Karpas-422 (cell line): ENCODE results near the gene ZNF804B. TPM values are rescaled to one million over a fixed set of nuclear protein-coding genes. Genes with fewer than 3 reads are reported as not detected.
"Not testable (repeated sequence)": the region's sequence is repeated elsewhere in the genome, so short reads cannot be mapped to it uniquely, and the experiment has no call there.

Experiments
- DNase-seq: peaks from one replicate; pipeline ENCODE4 v3.0.0-alpha.2; 2015
- H2AFZ ChIP-seq: fragments of 200-600 bp; sonication (generic); 2 replicates; pipeline ENCODE4 v1.6.1; 2014; ENCODE audit warnings: antibody characterized with exemption, low read length, mixed read lengths
- H3K27ac ChIP-seq: fragments of 200-600 bp; sonication (generic); 2 replicates; pipeline ENCODE4 v1.5.1; 2014; ENCODE audit warnings: mild to moderate bottlenecking, low read length, moderate library complexity
- H3K27me3 ChIP-seq: fragments of 200-600 bp; sonication (generic); 2 replicates; pipeline ENCODE4 v1.6.1; 2014; ENCODE audit warnings: low read length, mixed read lengths
- H3K36me3 ChIP-seq: fragments of 200-600 bp; sonication (generic); 2 replicates; pipeline ENCODE4 v1.6.1; 2014; ENCODE audit warnings: low read length, mixed read lengths; ENCODE audit not compliant: insufficient read depth
- H3K4me1 ChIP-seq: fragments of 200-600 bp; sonication (generic); 2 replicates; pipeline ENCODE4 v1.6.1; 2014; ENCODE audit warnings: mild to moderate bottlenecking, low read length, mixed read lengths
- H3K4me2 ChIP-seq: fragments of 200-600 bp; sonication (generic); 2 replicates; pipeline ENCODE4 v1.6.1; 2014; ENCODE audit warnings: low read length, low read depth, mild to moderate bottlenecking; ENCODE audit not compliant: poor library complexity, severe bottlenecking
- H3K4me3 ChIP-seq: fragments of 200-600 bp; sonication (generic); 2 replicates; pipeline ENCODE4 v1.5.1; 2014; ENCODE audit warnings: mild to moderate bottlenecking, antibody characterized with exemption, low read length, mixed read lengths
- H3K79me2 ChIP-seq: fragments of 200-600 bp; sonication (generic); 2 replicates; pipeline ENCODE4 v1.6.1; 2014; ENCODE audit warnings: mild to moderate bottlenecking, low read length, mixed read lengths
- H3K9ac ChIP-seq: fragments of 200-600 bp; sonication (generic); 2 replicates; pipeline ENCODE4 v1.6.0; 2014; ENCODE audit warnings: low read length
- H3K9me2 ChIP-seq: fragments of 200-600 bp; sonication (generic), shearing (Covaris generic); replicated peaks from 2 replicates; pipeline ENCODE4 v1.6.0; 2014; ENCODE audit warnings: mild to moderate bottlenecking, low read length, moderate library complexity; ENCODE audit not compliant: insufficient read depth
- H3K9me3 ChIP-seq: fragments of 300-700, 200-600 bp; sonication (generic); 2 replicates; pipeline ENCODE4 v1.6.1; 2014; ENCODE audit warnings: low read length, mixed read lengths
- H4K20me1 ChIP-seq: fragments of 200-600 bp; sonication (generic); 2 replicates; pipeline ENCODE4 v1.6.1; 2014; ENCODE audit warnings: mild to moderate bottlenecking, antibody characterized with exemption, low read length, low read depth; ENCODE audit not compliant: insufficient read depth
- total RNA-seq: library from RNA; depleted of rRNA; stranded (reverse); fragments of >200 nt; shearing (Covaris generic); gene quantifications from 2 replicates; pipeline ENCODE4 v1.2.3, GENCODE V29; 2014; ENCODE audit warnings: low replicate concordance

The ZNF804B gene
- total RNA-seq, 1 experiment from 2014 or later, result not detected

DNA sequence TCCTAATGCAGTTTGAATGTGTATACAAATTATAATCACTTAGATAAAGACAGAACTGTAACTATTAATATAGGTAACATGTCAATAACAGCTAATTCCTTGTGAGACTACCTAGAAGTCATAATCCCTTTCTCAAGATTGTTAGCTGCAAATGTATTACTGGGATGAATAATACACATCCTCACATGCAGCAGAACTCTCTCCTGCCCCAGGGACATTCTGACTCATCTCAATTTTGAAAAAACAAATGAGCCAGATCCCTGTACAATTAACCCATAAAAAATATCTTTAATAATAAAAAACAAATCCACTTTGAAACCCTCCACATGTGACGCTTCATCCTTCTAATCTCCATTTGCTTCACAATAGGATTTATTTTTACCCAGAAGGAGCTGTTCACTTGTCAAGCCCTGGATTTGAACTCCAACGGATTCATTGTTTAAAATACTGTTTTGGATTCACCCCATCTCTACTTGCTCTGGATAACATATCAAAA lies 464.4 kb downstream of the ZNF804B start:
- Histone ChIP-seq H3K9ac (no peak overlapping the region), H3K9me3 (peaks cover 19% of the 10 kb centered on the region; the same call in 1 of the 2 replicates), H3K9me2 (no peaks in the 10 kb centered on the region), H3K27ac (no peak overlapping the region), H3K4me3 (no peak overlapping the region), H3K4me1 (no peaks in the 10 kb centered on the region), H3K4me2 (no peak overlapping the region), H2AFZ (no peak overlapping the region), H3K27me3 (no peaks in the 10 kb centered on the region), H3K79me2 (no peaks in the 10 kb centered on the region), H3K36me3 (no peaks in the 10 kb centered on the region), H4K20me1 (no peaks in the 10 kb centered on the region)
- DNase-seq, result no peak

DNA sequence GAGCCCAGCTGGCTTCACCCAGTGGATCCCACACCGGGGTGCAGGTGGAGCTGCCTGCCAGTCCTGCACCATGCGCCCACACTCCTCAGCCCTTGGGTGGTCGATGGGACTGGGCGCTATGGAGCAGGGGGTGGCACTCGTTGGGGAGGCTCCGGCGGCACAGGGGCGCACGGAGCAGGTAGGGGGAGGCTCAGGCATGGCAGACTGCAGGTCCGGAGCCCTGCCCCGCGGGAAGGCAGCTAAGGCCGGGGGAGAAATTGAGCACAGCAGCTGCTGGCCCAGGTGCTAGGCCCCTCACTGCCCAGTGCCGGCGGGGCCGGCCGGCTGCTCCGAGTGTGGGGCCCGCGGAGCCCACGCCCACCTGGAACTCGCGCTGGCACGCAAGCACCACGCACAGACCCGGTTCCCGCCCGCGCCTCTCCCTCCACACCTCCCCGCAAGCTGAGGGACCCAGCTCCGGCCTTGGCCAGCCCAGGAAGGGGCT lies 469.2 kb downstream of the ZNF804B start:
- not testable (repeated sequence) for H3K4me2 ChIP-seq, H3K79me2 ChIP-seq, H4K20me1 ChIP-seq, H3K27ac ChIP-seq, H2AFZ ChIP-seq, H3K27me3 ChIP-seq, H3K36me3 ChIP-seq, H3K9ac ChIP-seq, DNase-seq, H3K9me2 ChIP-seq, H3K4me3 ChIP-seq, H3K4me1 ChIP-seq, H3K9me3 ChIP-seq

DNA sequence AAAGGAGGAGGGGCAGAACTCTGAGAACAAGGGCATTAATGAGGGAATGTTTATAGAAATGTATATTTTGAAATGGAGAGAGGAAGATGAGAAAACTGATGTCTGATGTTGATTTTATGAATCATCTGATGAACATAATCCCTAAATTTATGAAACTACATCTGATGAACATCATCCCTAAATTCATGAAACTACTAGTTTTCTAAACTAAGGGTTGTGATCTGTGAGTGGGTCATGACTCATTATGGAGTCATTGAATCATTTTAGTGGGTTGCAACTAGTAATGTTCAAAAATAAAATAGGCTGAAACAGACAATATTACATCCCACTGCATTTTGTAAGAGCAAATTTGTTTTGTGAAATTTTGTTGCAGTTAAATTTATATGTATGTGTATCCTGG lies 478.7 kb downstream of the ZNF804B start:
- H4K20me1 ChIP-seq, result no peaks in the 10 kb centered on the region
- H2AFZ ChIP-seq, result no peak overlapping the region
- H3K4me2 ChIP-seq, result no peak overlapping the region
- no peaks in the 10 kb centered on the region for H3K36me3 ChIP-seq
- H3K4me3 ChIP-seq, result no peak overlapping the region
- no peaks in the 10 kb centered on the region for H3K9me2 ChIP-seq
- peaks cover 38% of the 10 kb centered on the region for H3K9me3 ChIP-seq
- H3K4me1 ChIP-seq, result no peaks in the 10 kb centered on the region
- H3K79me2 ChIP-seq, result no peaks in the 10 kb centered on the region
- no peak for DNase-seq
- H3K27me3 ChIP-seq, result no peaks in the 10 kb centered on the region
- H3K9ac ChIP-seq, result no peak overlapping the region
- no peak overlapping the region for H3K27ac ChIP-seq

DNA sequence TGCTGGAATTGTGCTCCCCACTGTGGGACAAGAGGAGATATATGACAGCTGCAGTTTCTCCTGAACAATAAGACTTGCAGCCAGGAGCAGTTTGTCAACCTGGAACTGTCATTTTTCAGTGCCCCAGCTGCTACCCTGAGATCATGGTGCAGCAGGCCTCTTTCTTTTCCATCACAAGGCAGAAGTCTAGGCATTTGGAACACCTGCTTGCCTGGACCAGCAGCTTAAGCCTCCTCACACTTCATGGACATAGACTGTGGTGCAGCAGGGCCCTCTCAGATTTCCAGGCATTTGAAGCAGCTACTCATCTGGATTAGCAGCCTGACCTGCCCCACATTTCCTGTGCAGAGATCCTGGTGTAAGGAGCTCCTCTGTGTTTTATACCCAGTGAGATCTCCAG lies 486.7 kb downstream of the ZNF804B start:
- H3K27me3 ChIP-seq, result no peaks in the 10 kb centered on the region

DNA sequence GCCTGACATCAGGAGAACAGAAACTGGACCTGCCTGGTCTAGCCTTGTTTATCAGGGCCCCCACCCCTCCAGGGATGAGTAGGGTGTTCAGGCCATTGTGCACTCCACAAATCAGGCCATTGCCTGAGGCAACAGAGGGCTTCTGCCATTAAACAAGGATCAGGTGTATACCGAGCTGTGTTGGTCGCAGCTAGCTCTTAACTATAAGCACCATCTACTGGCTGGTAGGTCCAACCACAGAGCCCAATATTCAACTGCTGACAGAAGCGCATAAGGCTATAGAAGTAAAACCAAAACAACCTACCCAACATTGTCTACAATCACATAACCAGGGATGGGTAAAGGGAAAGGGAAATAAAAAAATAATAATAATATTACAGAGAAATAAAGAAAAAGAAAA lies 487.7 kb downstream of the ZNF804B start:
- H4K20me1 ChIP-seq, result no peaks in the 10 kb centered on the region
- H3K36me3 ChIP-seq, result no peaks in the 10 kb centered on the region
- H3K4me2 ChIP-seq, result no peak overlapping the region
- no peak overlapping the region for H3K27ac ChIP-seq
- H3K9me2 ChIP-seq, result no peaks in the 10 kb centered on the region
- no peak overlapping the region for H3K4me3 ChIP-seq
- H3K9ac ChIP-seq, result no peak overlapping the region
- peaks cover 23% of the 10 kb centered on the region for H3K9me3 ChIP-seq
- no peak overlapping the region for H2AFZ ChIP-seq
- DNase-seq, result no peak
- no peaks in the 10 kb centered on the region for H3K4me1 ChIP-seq
- H3K79me2 ChIP-seq, result no peaks in the 10 kb centered on the region
- H3K27me3 ChIP-seq, result no peaks in the 10 kb centered on the region

More for the DNA sequence above, 486.7 kb downstream of the ZNF804B start:
- Histone ChIP-seq H3K9me2 (no peaks in the 10 kb centered on the region), H3K4me1 (no peaks in the 10 kb centered on the region), H3K27ac (no peak overlapping the region), H4K20me1 (no peaks in the 10 kb centered on the region), H3K36me3 (no peaks in the 10 kb centered on the region), H3K9me3 (peaks cover 26% of the 10 kb centered on the region), H3K79me2 (no peaks in the 10 kb centered on the region), H3K9ac (no peak overlapping the region), H3K4me3 (no peak overlapping the region), H3K4me2 (no peak overlapping the region), H2AFZ (no peak overlapping the region)
- no peak for DNase-seq

DNA sequence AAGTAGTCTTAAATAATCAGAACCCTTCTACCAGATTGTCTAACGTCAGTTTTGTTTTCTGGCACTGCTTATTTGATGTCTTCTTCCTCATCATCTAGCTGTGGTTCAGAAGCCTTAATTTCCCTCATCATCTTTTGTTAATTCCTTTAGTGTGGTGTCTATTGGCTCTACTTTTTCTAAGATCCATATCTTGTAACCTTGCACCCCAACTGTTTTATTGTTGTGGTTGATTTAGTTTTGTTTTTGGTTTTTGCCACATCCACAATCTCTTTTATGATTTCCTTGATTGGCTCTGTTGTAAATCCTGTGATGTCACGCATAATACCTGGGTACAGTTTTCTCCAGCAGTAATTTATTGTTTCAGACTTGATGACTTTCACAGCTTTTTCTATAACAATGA lies 499.6 kb downstream of the ZNF804B start:
- H3K9me3 ChIP-seq, result peaks cover 14% of the 10 kb centered on the region
- H4K20me1 ChIP-seq, result no peaks in the 10 kb centered on the region
- DNase-seq, result no peak
- H3K9me2 ChIP-seq, result no peaks in the 10 kb centered on the region
- H3K27me3 ChIP-seq, result no peaks in the 10 kb centered on the region
- H3K36me3 ChIP-seq, result no peaks in the 10 kb centered on the region
- H3K79me2 ChIP-seq, result no peaks in the 10 kb centered on the region
- H3K4me1 ChIP-seq, result no peaks in the 10 kb centered on the region
- no peak overlapping the region for H3K4me2 ChIP-seq
- H3K4me3 ChIP-seq, result no peak overlapping the region
- no peak overlapping the region for H3K9ac ChIP-seq
- H3K27ac ChIP-seq, result no peak overlapping the region
- no peak overlapping the region for H2AFZ ChIP-seq

GRCh38 chr7:89264126-89264525 lies 504.6 kb downstream of the ZNF804B start:
- no peaks in the 10 kb centered on the region for H3K4me1 ChIP-seq
- H3K9me2 ChIP-seq, result no peaks in the 10 kb centered on the region
- no peak for DNase-seq
- H3K36me3 ChIP-seq, result no peaks in the 10 kb centered on the region
- H3K9me3 ChIP-seq, result peaks cover 15% of the 10 kb centered on the region
- no peaks in the 10 kb centered on the region for H4K20me1 ChIP-seq
- H2AFZ ChIP-seq, result no peak overlapping the region
- no peak overlapping the region for H3K4me2 ChIP-seq
- no peak overlapping the region for H3K4me3 ChIP-seq
- no peaks in the 10 kb centered on the region for H3K79me2 ChIP-seq
- no peaks in the 10 kb centered on the region for H3K27me3 ChIP-seq
- H3K27ac ChIP-seq, result no peak overlapping the region
- H3K9ac ChIP-seq, result no peak overlapping the region

DNA sequence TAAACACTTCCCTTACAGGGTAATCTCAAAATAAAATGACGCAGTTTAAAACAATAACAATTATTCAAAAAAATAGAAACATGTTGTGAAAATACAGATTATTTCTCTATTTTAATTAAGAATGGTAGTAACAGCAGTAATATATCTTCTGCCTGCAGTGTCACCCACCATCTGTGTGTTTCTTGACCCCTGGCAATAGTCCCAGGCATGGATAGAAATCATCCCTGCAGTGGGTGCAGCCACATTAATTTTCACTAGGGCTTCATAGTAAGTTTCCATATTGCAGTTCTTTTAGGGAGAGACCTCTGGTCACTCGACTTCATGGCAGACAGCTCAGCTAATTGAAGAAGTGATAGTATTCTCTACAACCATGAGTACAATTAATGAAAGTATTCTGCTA lies 506.1 kb downstream of the ZNF804B start:
- DNase-seq, result no peak
- Histone ChIP-seq H3K36me3 (no peaks in the 10 kb centered on the region), H3K9me2 (no peaks in the 10 kb centered on the region), H3K4me1 (no peaks in the 10 kb centered on the region), H3K27me3 (no peaks in the 10 kb centered on the region), H3K9me3 (peaks cover 10% of the 10 kb centered on the region), H3K79me2 (no peaks in the 10 kb centered on the region), H3K4me3 (no peak overlapping the region), H2AFZ (no peak overlapping the region), H3K27ac (no peak overlapping the region), H3K4me2 (no peak overlapping the region), H4K20me1 (no peaks in the 10 kb centered on the region), H3K9ac (no peak overlapping the region)

DNA sequence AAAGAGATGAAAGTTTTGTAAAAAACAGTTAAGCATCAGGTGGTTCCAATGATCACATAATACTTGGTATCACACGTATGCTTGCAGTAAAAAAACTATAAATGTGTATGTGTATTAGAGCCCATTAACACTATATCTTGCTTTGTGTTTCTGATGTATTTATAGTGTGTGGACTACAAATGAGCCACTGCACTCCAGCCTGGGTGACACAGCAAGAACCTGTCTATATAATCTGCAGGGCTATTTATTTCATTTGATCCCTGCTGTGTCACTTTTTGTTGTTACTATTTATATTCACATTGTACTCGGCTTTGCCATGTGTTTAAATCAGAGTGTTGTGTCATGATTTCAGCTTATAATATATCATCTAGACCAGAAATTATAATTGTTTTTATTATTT lies 523.8 kb downstream of the ZNF804B start:
- no peak overlapping the region for H3K4me3 ChIP-seq
- H3K27ac ChIP-seq, result no peak overlapping the region
- no peaks in the 10 kb centered on the region for H4K20me1 ChIP-seq
- H3K4me1 ChIP-seq, result no peaks in the 10 kb centered on the region
- H3K9me3 ChIP-seq, result peaks cover 10% of the 10 kb centered on the region; the same call in 1 of the 2 replicates
- H2AFZ ChIP-seq, result no peak overlapping the region
- no peaks in the 10 kb centered on the region for H3K79me2 ChIP-seq
- H3K4me2 ChIP-seq, result no peak overlapping the region
- H3K27me3 ChIP-seq, result no peaks in the 10 kb centered on the region
- H3K36me3 ChIP-seq, result no peaks in the 10 kb centered on the region
- no peak overlapping the region for H3K9ac ChIP-seq
- no peaks in the 10 kb centered on the region for H3K9me2 ChIP-seq
- DNase-seq, result no peak
